ENCODE measurements around the gene GPR62. TPM values are rescaled to one million over a fixed set of nuclear protein-coding genes. Genes with fewer than 3 reads are reported as not detected.
A peak's percentile ranks its signal among the peaks of the same experiment; 100 is the strongest.

Gene GPR62
- total and polyA plus RNA-seq, 7 experiments from 2014 or later = 0.08 TPM; not detected in 6

DNA sequence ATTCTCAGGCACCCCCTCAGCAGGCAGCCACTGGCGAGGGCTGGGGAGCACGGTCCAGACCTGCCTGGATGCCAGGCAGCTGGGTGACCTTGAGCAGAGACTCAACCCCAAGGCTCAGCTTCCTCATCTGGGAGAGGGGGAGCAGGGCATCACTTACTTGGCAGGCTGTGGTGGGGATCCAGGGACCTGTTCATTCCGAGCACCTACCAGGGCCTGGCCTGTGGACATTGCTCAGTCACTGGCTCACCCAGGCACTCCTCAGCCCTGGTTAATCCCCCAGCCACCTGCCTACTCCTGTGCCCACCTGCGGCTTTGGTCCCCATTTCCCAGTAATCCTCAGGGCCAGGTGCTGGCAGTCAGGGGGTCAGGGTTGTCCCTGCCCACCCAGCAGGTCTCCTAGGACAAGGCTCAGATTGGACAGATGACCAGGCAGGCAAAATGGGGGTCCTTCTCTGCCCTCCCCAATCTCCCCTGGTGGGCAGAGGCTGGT is 49.8 kb downstream of the GPR62 start:
- ChIA-PET POLR2A (interaction anchor here (0.7 to 2.3 kb wide), 3 partner anchors 10 to 84 kb away, joined by 3 to 9 read pairs (median 7); partner anchors contain the start of gene RPL29), CTCF (interaction anchor here (0.6 to 7.0 kb wide), 6 partner anchors 22 to 1923 kb away, joined by 3 to 70 read pairs (median 4); partner anchors contain the start of genes ACY1 and DUSP7)
- Histone ChIP-seq H3K27ac (ENCODE audit: low read depth, low read length) (no peak overlapping the region), H3K4me3 (ENCODE audit: low read length) (no peak overlapping the region), H3K36me3 (ENCODE audit: control insufficient read depth in 2 of 3, insufficient read depth in 3 of 3, low read length in 3 of 3) (no peaks in the 10 kb centered on the region), H3K27me3 (ENCODE audit: control insufficient read depth in 2 of 2, insufficient read depth in 2 of 2, low read length in 2 of 2) (no peaks in the 10 kb centered on the region), H3K4me1 (ENCODE audit: control insufficient read depth in 2 of 2, insufficient read depth in 2 of 2, low read length in 2 of 2) (peaks cover 6 to 22% of the 10 kb centered on the region in 2 donors), H3K9me3 (ENCODE audit: control insufficient read depth in 2 of 3, low read length in 3 of 3) (no peaks in the 10 kb centered on the region)
- Mint-ChIP-seq H3K27ac (peak overlapping the region in 1 of 9 donors; percentile 10), H3K4me3 (no peak overlapping the region), H3K36me3 (no peaks in the 10 kb centered on the region), H3K9me3 (no peaks in the 10 kb centered on the region), H3K4me1 (peaks cover 8 to 20% (median 14%) of the 10 kb centered on the region in 7 donors), H3K27me3 (peaks cover 0 to 7% (median 0%) of the 10 kb centered on the region in 5 donors)
- intact Hi-C loops (cut with micrococcal nuclease) = loop anchor here (5.0 to 10.0 kb wide), 3 partner anchors 192 to 330 kb away; partner anchors contain the start of gene ALAS1 (in 1 of the 2)
- ATAC-seq (no peak), DNase-seq (no peak)

DNA sequence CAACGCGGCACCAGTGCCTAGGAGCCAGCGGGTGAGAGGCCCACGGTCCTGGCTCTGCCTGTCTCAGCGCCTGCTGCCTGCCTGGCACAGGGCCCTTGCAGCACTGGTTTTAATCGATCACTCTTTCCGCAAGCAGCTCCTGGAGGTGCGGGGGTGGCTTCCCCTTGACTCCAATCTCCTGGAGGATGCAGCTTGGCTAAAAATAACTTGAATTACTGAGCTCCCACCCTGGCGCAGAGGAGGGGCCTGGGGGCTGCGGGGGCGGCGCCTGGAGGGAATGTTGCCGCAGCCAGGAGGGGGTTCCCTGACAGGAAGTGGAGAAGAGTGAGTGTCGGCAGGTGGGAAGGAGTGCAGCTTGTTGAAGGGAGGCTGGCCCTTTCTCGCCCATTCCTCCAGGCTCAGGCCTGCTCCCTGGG is 50.4 kb downstream of the GPR62 start:
- intact Hi-C loops (cut with micrococcal nuclease) = loop anchor here in 1 of 2 donors (10.0 kb wide), 1 partner anchor 329 kb away; no protein-coding TSS in a partner anchor
- Histone ChIP-seq H3K4me1 (ENCODE audit: control insufficient read depth in 2 of 2, insufficient read depth in 2 of 2, low read length in 2 of 2) (peaks cover 6 to 22% of the 10 kb centered on the region in 2 donors), H3K9me3 (ENCODE audit: control insufficient read depth in 2 of 3, low read length in 3 of 3) (no peaks in the 10 kb centered on the region), H3K27ac (ENCODE audit: low read depth, low read length) (no peak overlapping the region), H3K27me3 (ENCODE audit: control insufficient read depth in 2 of 2, insufficient read depth in 2 of 2, low read length in 2 of 2) (no peaks in the 10 kb centered on the region), H3K36me3 (ENCODE audit: control insufficient read depth in 2 of 3, insufficient read depth in 3 of 3, low read length in 3 of 3) (no peaks in the 10 kb centered on the region), H3K4me3 (ENCODE audit: low read length) (no peak overlapping the region)
- no peak for ATAC-seq
- Mint-ChIP-seq H3K36me3 (no peaks in the 10 kb centered on the region), H3K9me3 (no peaks in the 10 kb centered on the region), H3K27ac (peak overlapping the region in 2 of 9 donors; percentile 10 to 39), H3K27me3 (peaks cover 0 to 5% (median 0%) of the 10 kb centered on the region in 5 donors), H3K4me3 (peak overlapping the region in 6 of 10 donors; percentile 13 to 66 (median 46)), H3K4me1 (peaks cover 8 to 20% (median 14%) of the 10 kb centered on the region in 7 donors)
- DNase-seq = no peak
- ChIA-PET CTCF (interaction anchor here (1.0 to 7.0 kb wide), 4 partner anchors 49 to 145 kb away, joined by 4 to 70 read pairs (median 36); partner anchors contain the start of gene DUSP7), POLR2A (interaction anchor here (0.7 to 2.3 kb wide), 3 partner anchors 8 to 85 kb away, joined by 3 to 9 read pairs (median 3); partner anchors contain the start of gene RPL29)

DNA sequence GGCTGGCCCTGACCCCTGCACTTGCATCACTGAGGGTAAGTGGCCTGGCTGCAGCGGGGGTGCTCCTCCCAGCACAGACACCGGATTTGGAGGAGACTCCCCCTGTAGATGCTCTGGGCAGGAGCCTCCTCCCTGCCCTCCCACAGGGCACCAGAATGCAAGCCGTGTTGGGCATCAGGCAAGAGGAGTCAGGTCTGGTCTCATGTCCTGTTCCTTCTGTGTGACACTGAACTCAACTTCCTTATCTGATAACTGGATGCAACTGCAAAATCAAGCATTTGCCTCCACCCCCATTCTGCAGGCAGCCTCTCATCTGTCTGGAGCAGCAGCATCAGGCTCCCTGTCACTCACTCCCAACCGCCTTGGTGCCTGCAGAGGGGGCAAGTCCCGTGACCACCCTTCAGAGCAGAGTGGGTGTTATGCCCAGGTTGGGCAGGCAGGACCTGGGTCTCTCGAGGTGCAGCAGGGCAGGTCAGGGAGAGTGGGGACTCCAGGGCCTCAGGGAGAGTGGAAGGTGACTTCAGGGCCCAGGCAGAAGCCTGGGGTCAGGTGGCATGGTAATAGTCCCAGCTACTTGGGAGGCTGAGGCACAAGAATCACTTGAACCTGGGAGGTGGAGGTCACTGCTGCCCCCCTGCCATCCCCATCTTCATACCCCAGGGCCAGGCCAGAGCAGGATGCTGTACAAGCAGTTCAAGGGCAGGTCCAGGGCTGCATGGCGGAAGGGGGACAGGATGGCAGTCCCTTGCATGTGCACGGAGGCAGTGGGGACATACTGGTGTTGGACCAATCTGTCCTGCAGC is 51.0 kb downstream of the GPR62 start:
- H3K9me3 Mint-ChIP-seq = no peaks in the 10 kb centered on the region
- H3K36me3 Mint-ChIP-seq = no peaks in the 10 kb centered on the region
- no peaks in the 10 kb centered on the region for H3K36me3 ChIP-seq (ENCODE audit: control insufficient read depth in 2 of 3, insufficient read depth in 3 of 3, low read length in 3 of 3)
- H3K27ac ChIP-seq (ENCODE audit: low read depth, low read length) = no peak overlapping the region
- peak overlapping the region in 6 of 10 donors; percentile 13 to 66 (median 46) for H3K4me3 Mint-ChIP-seq
- peaks cover 8 to 20% (median 14%) of the 10 kb centered on the region in 7 donors for H3K4me1 Mint-ChIP-seq
- H3K27me3 Mint-ChIP-seq = peaks cover 0 to 5% (median 0%) of the 10 kb centered on the region in 5 donors
- ChIA-PET CTCF (interaction anchor here (1.0 to 7.0 kb wide), 3 partner anchors 48 to 144 kb away, joined by 4 to 70 read pairs (median 67); partner anchors contain the start of gene DUSP7), POLR2A (interaction anchor here (0.8 to 2.3 kb wide), 2 partner anchors 8 to 11 kb away, joined by 3 to 9 read pairs; partner anchors contain the start of gene RPL29)
- DNase-seq (no peak), ATAC-seq (no peak)
- H3K9me3 ChIP-seq (ENCODE audit: control insufficient read depth in 2 of 3, low read length in 3 of 3) = no peaks in the 10 kb centered on the region
- no peak overlapping the region for H3K4me3 ChIP-seq (ENCODE audit: low read length)
- H3K4me1 ChIP-seq (ENCODE audit: control insufficient read depth in 2 of 2, insufficient read depth in 2 of 2, low read length in 2 of 2) = peaks cover 6 to 22% of the 10 kb centered on the region in 2 donors
- intact Hi-C loops (cut with micrococcal nuclease) = loop anchor here in 1 of 2 donors (10.0 kb wide), 1 partner anchor 329 kb away; no protein-coding TSS in a partner anchor
- H3K27me3 ChIP-seq (ENCODE audit: control insufficient read depth in 2 of 2, insufficient read depth in 2 of 2, low read length in 2 of 2) = no peaks in the 10 kb centered on the region
- peak overlapping the region in 3 of 9 donors; percentile 10 to 65 (median 39) for H3K27ac Mint-ChIP-seq

- Histone ChIP-seq H3K9me3 (ENCODE audit: control insufficient read depth in 2 of 3, low read length in 3 of 3) (no peaks in the 10 kb centered on the region), H3K4me1 (ENCODE audit: control insufficient read depth in 2 of 2, insufficient read depth in 2 of 2, low read length in 2 of 2) (peaks cover 2 to 17% of the 10 kb centered on the region in 2 donors), H3K4me3 (ENCODE audit: low read length) (no peak overlapping the region), H3K27me3 (ENCODE audit: control insufficient read depth in 2 of 2, insufficient read depth in 2 of 2, low read length in 2 of 2) (no peaks in the 10 kb centered on the region), H3K27ac (ENCODE audit: low read depth, low read length) (no peak overlapping the region), H3K36me3 (ENCODE audit: control insufficient read depth in 2 of 3, insufficient read depth in 3 of 3, low read length in 3 of 3) (no peaks in the 10 kb centered on the region)
- DNase-seq (no peak), ATAC-seq (no peak)
- H3K4me1 Mint-ChIP-seq = peaks cover 2 to 16% (median 11%) of the 10 kb centered on the region in 7 donors
- intact Hi-C loops (cut with micrococcal nuclease) = loop anchor here in 1 of 2 donors (10.0 kb wide), 1 partner anchor 328 kb away; no protein-coding TSS in a partner anchor
- H3K36me3 Mint-ChIP-seq = no peaks in the 10 kb centered on the region
- H3K27me3 Mint-ChIP-seq = peaks cover 0 to 5% (median 0%) of the 10 kb centered on the region in 5 donors
- no peaks in the 10 kb centered on the region for H3K9me3 Mint-ChIP-seq
- no peak overlapping the region for H3K4me3 Mint-ChIP-seq
- H3K27ac Mint-ChIP-seq = no peak overlapping the region
- CTCF ChIA-PET = interaction anchor here (7.0 kb wide), 1 partner anchor 115 kb away, joined by 67 read pairs; no protein-coding TSS in a partner anchor
- POLR2A ChIA-PET = no interaction called here
Observed at GRCh38 chr3:52006820-52007133, 51.6 kb downstream of the GPR62 start.

Other genes starting within 250 kb of the GPR62 start
- 1 to 10 TPM; 1.3 to 5.1 (median 3.3) TPM for gene GRM2, start 248.3 kb upstream of the GPR62 start, total RNA-seq
- gene GRM2, start 248.3 kb upstream of the GPR62 start, polyA plus RNA-seq = under 1 TPM in 1 of 2 donors, not detected in 1; 0.14 TPM
- gene IQCF6, start 176.1 kb upstream of the GPR62 start, total RNA-seq = not detected
- gene IQCF6, start 176.1 kb upstream of the GPR62 start, polyA plus RNA-seq = not detected
- gene IQCF2, start 93.8 kb upstream of the GPR62 start, total RNA-seq = not detected
- not detected for gene IQCF2, start 93.8 kb upstream of the GPR62 start, polyA plus RNA-seq
- not detected for gene IQCF5, start 79.8 kb upstream of the GPR62 start, total RNA-seq
- not detected for gene IQCF5, start 79.8 kb upstream of the GPR62 start, polyA plus RNA-seq
- not detected for gene IQCF1, start 52.0 kb upstream of the GPR62 start, total RNA-seq
- not detected for gene IQCF1, start 52.0 kb upstream of the GPR62 start, polyA plus RNA-seq
- 10 to 100 TPM; 10.2 to 34.2 (median 16.6) TPM for gene RRP9, start 13.5 kb upstream of the GPR62 start, total RNA-seq
- gene RRP9, start 13.5 kb upstream of the GPR62 start, polyA plus RNA-seq = 10 to 100 TPM; 19.8 to 33.4 TPM
- 10 to 100 TPM in 3 of 5 experiments, 1 to 10 TPM in 2; 7.7 to 21.5 (median 11.2) TPM for gene PARP3, start 13.0 kb upstream of the GPR62 start, total RNA-seq
- gene PARP3, start 13.0 kb upstream of the GPR62 start, polyA plus RNA-seq = 1 to 10 TPM; 3.2 to 7.6 TPM
- gene PCBP4, start 12.1 kb downstream of the GPR62 start, total RNA-seq = 10 to 100 TPM; 12.1 to 21.1 (median 15.0) TPM
- 10 to 100 TPM in 1 of 2 donors, 1 to 10 TPM in 1; 8.0 to 10.8 TPM for gene PCBP4, start 12.1 kb downstream of the GPR62 start, polyA plus RNA-seq
- 10 to 100 TPM; 25.0 to 80.8 (median 54.5) TPM for gene ABHD14B, start 18.7 kb downstream of the GPR62 start, total RNA-seq
- gene ABHD14B, start 18.7 kb downstream of the GPR62 start, polyA plus RNA-seq = 10 to 100 TPM; 88.1 to 91.5 TPM
- gene ABHD14A, start 19.7 kb downstream of the GPR62 start, total RNA-seq = 10 to 100 TPM in 4 of 5 experiments, 1 to 10 TPM in 1; 9.9 to 23.7 (median 14.7) TPM
- gene ABHD14A, start 19.7 kb downstream of the GPR62 start, polyA plus RNA-seq = 10 to 100 TPM; 76.3 to 96.9 TPM
- gene ACY1, start 28.2 kb downstream of the GPR62 start, total RNA-seq = 10 to 100 TPM in 4 of 5 experiments, 1 to 10 TPM in 1; 7.8 to 28.3 (median 12.0) TPM
- 10 to 100 TPM; 12.4 to 13.3 TPM for gene ACY1, start 28.2 kb downstream of the GPR62 start, polyA plus RNA-seq
- gene RPL29, start 40.5 kb downstream of the GPR62 start, total RNA-seq = 1,000 to 10,000 TPM; 1,152 to 1,744 (median 1,537) TPM
- 1,000 to 10,000 TPM; 1,720 to 2,133 TPM for gene RPL29, start 40.5 kb downstream of the GPR62 start, polyA plus RNA-seq
- gene DUSP7, start 101.2 kb downstream of the GPR62 start, total RNA-seq = 10 to 100 TPM; 12.6 to 41.5 (median 40.4) TPM
- gene DUSP7, start 101.2 kb downstream of the GPR62 start, polyA plus RNA-seq = 1 to 10 TPM; 4.9 to 6.9 TPM
- gene POC1A, start 199.0 kb downstream of the GPR62 start, total RNA-seq = 10 to 100 TPM in 1 of 5 experiments, 1 to 10 TPM in 2, under 1 TPM in 2; 0.58 to 19.7 (median 1.2) TPM
- 1 to 10 TPM; 1.8 to 2.5 TPM for gene POC1A, start 199.0 kb downstream of the GPR62 start, polyA plus RNA-seq
- 10 to 100 TPM; 12.6 to 74.3 (median 27.4) TPM for gene ALAS1, start 242.8 kb downstream of the GPR62 start, total RNA-seq
- 10 to 100 TPM; 18.7 to 37.6 TPM for gene ALAS1, start 242.8 kb downstream of the GPR62 start, polyA plus RNA-seq